ENCODE results near the gene WNT8B.

DNA sequence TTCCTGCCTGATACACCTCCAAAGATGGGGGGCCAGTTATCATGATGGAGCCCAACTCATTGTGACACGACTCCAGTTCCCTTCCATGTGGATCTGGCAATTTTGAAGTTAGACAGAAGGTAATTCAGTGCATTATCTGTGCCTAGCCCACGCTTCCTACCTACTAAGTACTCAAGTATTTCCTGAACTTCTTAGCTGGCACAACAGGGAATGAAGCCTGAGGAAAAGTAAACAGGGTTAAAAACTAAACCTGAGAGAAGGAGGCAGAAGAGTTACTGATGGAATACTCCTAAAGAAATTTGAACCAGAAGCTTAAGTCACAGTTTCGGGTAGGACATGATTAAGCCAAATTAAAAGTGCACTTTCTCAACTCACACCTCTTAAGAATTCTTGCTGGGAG, 58.0 kb downstream of the WNT8B start:
- TF ChIP-seq, protein P1, sequence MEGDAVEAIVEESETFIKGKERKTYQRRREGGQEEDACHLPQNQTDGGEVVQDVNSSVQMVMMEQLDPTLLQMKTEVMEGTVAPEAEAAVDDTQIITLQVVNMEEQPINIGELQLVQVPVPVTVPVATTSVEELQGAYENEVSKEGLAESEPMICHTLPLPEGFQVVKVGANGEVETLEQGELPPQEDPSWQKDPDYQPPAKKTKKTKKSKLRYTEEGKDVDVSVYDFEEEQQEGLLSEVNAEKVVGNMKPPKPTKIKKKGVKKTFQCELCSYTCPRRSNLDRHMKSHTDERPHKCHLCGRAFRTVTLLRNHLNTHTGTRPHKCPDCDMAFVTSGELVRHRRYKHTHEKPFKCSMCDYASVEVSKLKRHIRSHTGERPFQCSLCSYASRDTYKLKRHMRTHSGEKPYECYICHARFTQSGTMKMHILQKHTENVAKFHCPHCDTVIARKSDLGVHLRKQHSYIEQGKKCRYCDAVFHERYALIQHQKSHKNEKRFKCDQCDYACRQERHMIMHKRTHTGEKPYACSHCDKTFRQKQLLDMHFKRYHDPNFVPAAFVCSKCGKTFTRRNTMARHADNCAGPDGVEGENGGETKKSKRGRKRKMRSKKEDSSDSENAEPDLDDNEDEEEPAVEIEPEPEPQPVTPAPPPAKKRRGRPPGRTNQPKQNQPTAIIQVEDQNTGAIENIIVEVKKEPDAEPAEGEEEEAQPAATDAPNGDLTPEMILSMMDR (IDR thresholded peaks at IDR 0.05; ENCODE audit: insufficient read depth, low read length, poor library complexity, severe bottlenecking), result no peak
- TF ChIP-seq EZH2phosphoT487 (conservative IDR thresholded peaks at IDR 0.05; ENCODE audit: low read length), result no peak

All from SU-DHL-6 (cell line).